DLD1 (cell line): Measurements from ENCODE around the gene ID3.
"Not testable (repeated sequence)": the region's sequence is repeated elsewhere in the genome, so short reads cannot be mapped to it uniquely, and the experiment has no call there.

Source experiments
- in situ Hi-C: cut with HindIII; loops from 2 replicates; pipeline ENCODE4 v1.10.0; 2017; ENCODE audit warnings: low sequenced_read_pairs

Gene ID3

GRCh38 chr1:23589585-23589986 lies 30.3 kb upstream of the ID3 start:
- in situ Hi-C loops, result no loop called here

- in situ Hi-C loops, result no loop called here
These were observed 29.6 kb upstream of the ID3 start for GRCh38 chr1:23588749-23589548.

DNA sequence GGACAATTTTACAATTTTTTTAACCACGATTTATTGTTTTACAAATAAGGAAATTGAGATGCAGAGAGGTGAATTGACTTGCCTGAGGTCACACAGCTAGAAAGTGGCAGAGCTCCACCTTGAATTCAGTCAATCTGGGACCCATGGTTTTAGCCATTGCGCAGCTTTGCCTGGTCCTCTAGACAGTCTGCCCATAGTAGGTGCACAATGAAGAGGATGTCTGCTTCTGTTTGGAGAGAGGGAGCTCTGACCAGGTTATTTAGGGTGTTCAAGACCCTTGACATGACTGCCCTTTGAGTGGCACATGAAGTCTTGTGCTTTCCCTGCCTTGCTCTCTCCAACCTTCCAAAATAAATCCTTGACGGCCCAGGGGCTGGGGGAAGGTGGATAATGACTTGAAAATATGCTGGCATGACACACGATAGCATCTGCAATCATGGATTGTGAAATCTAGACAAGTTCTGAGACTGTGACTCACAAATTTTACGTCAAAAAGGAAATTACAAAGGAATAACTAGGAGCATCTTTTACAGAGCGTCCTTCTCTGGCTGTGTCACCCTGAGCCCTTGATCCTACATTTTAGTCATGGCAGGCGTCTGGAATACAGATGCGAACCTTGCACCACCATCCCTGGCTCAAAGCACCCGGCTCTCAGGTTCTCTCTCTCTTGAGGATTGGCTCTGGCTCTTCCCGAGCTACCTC lies 26.2 kb upstream of the ID3 start:
- in situ Hi-C loops, result no loop called here

GRCh38 chr1:23583727-23584126 lies 24.4 kb upstream of the ID3 start:
- in situ Hi-C loops, result not testable (repeated sequence)

GRCh38 chr1:23582820-23583219 lies 23.5 kb upstream of the ID3 start:
- in situ Hi-C loops, result no loop called here

GRCh38 chr1:23581219-23581618 lies 21.9 kb upstream of the ID3 start:
- in situ Hi-C loops, result no loop called here

- in situ Hi-C loops, result no loop called here
These were observed 19.7 kb upstream of the ID3 start for GRCh38 chr1:23578997-23579363.

DNA sequence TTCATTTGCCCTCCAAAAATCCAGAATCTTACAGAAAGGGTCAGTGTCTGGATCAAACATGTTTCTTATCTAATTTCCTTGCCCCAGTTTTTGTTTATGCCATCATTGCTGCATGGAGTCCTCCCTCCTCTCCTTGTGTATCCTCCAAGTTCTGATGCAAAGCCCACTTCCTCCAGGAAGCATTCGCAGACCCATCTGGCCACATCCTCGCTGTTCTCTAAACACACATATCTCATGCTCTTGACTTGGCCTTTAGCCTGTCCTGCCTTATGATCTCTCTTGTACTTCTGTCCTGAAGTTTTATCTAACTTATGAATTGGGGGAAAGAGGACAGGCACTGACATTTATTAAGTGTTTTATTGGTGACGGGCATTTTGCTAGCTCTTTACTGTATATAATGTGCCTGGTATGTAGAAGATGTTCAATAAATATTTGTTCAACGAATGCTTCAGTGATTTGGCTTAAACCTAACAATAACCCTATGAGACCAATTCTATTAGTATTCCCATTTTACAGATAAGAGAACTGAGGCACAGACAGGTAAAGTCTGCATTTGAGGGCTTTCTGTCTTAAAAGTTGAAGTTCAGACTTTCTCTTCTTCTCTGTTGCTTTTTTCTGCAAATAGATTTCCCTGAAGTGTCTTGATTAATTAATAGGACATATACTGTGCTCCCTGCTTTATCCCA lies 19.2 kb upstream of the ID3 start:
- in situ Hi-C loops, result no loop called here

DNA sequence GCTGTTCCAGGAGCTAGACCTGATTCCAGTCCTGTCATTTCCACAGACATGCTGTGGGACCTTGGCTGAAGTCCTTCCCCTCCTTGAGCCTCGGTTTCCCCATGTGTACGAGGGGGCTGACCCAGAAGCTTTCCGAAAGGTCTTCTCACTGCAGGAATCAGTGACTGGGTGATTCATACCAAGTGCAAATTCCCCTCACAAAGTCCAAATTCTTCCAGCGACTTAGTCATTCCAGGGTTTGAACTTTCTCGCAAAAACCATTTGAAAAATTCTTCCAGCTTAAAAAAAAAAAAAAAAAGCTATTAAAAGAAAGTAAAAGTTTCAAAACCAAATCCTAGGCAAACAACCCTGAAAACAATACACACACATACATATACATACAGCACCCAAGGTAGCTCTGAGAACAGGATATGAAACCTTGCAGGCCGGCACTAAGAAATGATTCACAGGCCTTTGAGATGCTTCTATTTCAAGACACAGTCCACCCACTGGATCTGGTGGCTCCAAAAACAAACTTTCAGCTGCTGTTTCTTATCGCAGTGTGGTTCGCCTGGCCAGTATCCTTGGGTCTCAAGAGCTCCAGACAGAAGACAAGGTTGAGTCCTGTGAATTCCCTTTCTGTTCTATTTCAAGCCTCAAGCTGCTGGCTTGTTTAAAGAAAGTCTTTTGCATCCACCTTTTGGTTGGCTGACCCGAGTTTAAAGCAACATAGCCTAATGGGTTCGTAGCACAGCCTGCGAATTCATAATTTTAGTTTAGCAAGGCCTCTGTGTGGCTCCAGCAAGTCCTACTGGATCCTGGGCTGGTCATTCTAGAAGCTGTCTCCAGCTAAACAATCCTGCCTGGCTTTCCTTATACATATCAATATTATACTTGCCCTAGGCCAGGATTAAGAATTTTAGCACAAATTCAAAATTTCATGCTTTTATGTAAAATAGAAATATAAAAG lies 18.0 kb upstream of the ID3 start:
- in situ Hi-C loops, result no loop called here

GRCh38 chr1:23576338-23577055 lies 17.2 kb upstream of the ID3 start:
- in situ Hi-C loops, result no loop called here

- in situ Hi-C loops, result no loop called here
These were observed 16.0 kb upstream of the ID3 start for GRCh38 chr1:23575226-23575810.

DNA sequence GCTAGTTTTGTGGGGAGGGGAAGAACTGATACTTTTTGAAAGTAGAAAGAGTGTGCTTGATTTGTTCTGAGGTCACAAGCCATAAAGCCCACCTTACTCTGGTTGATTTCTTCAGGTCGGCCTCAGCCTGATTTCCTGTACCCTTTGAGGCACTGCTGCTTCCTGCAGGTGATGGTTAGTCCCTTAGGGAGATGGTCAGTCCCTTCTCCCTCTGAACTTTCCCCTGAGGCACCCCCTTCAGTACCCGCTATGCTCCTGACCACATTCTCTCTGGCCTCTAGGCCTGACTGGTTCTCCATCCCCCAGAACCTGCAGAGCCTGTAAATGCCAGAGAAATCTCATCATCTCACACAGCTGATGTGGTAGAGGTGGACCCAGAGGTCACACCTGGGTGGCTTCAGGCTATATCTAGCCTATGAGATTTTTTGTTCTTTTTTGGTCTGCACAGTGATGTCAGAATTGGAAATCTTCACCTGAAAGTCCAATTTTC lies 15.0 kb upstream of the ID3 start:
- in situ Hi-C loops, result no loop called here

- in situ Hi-C loops, result no loop called here
These were observed 14.4 kb upstream of the ID3 start for GRCh38 chr1:23573574-23574182.

DNA sequence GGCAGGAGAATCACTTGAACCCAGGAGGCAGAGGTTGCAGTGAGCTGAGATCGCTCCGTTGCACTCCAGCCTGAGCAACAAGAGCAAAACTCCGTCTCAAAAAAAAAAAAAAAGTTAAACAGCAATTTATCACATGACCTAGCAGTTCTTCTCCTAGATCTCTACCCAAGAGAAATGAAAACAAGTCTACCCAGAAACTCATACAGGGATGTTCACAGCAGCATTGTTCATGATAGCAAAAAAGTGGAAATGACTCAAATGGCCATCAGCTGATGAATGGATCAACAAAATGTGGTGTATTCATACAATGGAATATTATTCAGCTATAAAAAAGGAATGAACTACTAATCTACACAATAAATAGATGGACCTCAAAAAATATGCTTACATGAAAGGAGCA lies 12.2 kb upstream of the ID3 start:
- in situ Hi-C loops, result no loop called here

DNA sequence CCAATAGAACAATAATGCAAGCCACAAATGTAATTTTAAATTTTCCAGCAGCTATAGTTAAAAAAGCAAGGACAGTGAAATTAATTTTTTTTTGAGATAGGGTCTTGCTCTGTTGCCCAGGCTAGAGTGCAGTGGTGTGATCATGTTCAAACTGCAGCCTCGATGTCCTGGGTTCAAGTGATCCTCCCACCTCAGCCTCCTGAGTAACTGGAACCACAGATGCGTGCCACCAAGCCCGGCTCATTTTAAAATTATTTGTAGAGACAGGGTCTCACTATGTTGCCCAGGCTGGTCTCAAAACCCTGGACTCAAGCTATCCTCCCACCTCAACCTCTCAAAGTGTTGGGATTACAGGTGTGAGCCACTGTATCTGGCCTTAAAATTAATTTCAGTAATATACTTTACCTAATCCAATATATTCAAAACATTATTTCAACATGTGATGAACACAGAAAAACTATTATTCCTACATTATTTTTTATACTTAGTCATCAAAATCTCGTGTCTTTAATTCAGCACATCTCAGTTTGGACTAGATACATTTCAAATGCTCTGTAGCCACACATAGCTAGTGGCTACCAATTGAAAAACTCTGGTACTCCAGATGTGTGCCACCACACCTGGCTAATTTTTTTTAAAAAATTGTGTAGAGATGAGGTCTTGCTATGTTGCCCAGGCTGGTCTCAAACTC lies 10.8 kb upstream of the ID3 start:
- in situ Hi-C loops, result no loop called here

DNA sequence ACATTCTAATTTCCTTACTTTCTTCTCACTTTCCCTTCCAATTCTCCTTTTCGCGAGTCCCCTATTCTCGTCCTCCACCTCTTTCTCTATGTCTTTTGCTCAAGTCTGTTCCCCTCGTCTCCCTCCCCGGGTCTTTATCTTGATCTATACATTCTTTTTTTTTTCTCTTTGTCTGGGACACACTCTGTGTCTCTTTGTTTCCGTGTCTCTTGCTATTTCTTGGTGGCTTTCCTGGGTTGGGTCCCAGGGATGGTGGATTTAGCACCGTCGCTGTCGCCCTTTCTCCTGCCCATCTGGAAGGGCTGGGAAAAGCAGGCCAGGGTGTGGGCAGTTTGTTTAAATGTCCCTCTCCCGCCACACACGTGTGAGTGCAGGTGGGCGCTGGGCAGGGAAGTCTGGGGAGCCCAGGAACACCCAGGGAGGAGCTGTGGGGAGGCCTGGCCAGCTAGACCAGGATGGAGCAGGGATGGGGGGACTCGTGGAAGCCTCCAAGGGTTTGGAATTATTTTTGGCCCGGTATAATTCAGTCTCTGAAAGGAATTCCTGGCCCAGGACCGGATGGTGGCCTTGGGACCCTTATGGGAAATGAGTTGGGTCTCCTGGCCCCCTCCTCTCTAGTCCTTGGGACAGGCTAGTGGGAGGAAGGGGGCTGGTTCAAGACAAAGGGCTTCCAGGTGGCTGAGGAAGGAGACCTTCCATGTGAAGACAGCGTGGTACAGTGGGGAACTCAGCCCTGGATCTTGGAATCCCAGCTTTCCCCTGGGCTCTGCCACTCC lies 9.5 kb upstream of the ID3 start:
- in situ Hi-C loops, result no loop called here

- in situ Hi-C loops, result no loop called here
These were observed 8.8 kb upstream of the ID3 start for GRCh38 chr1:23567996-23568607.

GRCh38 chr1:23567629-23567995 lies 8.3 kb upstream of the ID3 start:
- in situ Hi-C loops, result no loop called here
